ENCODE results near the gene TMEM217.
"Not testable (repeated sequence)": the region's sequence is repeated elsewhere in the genome, so short reads cannot be mapped to it uniquely, and the experiment has no call there.

Gene TMEM217

GRCh38 chr6:37218061-37218460 is 39.9 kb downstream of the TMEM217 start:
- DNase-seq (ENCODE audit: low read depth), result no peak

GRCh38 chr6:37212268-37212667 is 45.7 kb downstream of the TMEM217 start:
- no peak for DNase-seq (ENCODE audit: low read depth)

- DNase-seq (ENCODE audit: low read depth), result peak; percentile 62
Observed at GRCh38 chr6:37210313-37210968, 47.5 kb downstream of the TMEM217 start.

- no peak for DNase-seq (ENCODE audit: low read depth)
Observed at GRCh38 chr6:37209461-37210205, 48.3 kb downstream of the TMEM217 start.

- no peak for DNase-seq (ENCODE audit: low read depth)
Observed at GRCh38 chr6:37208793-37209192, 49.2 kb downstream of the TMEM217 start.

GRCh38 chr6:37207903-37208456 is 50.0 kb downstream of the TMEM217 start:
- DNase-seq (ENCODE audit: low read depth), result peak; percentile 85

GRCh38 chr6:37206622-37207021 is 51.3 kb downstream of the TMEM217 start:
- DNase-seq (ENCODE audit: low read depth), result no peak

- DNase-seq (ENCODE audit: low read depth), result no peak
Observed at GRCh38 chr6:37205997-37206340, 52.0 kb downstream of the TMEM217 start.

- DNase-seq (ENCODE audit: low read depth), result no peak
Observed at GRCh38 chr6:37205175-37205996, 52.6 kb downstream of the TMEM217 start.

- DNase-seq (ENCODE audit: low read depth), result no peak
Observed at GRCh38 chr6:37204014-37204751, 53.8 kb downstream of the TMEM217 start.

- no peak for DNase-seq (ENCODE audit: low read depth)
Observed at GRCh38 chr6:37202788-37203491, 55.0 kb downstream of the TMEM217 start.

- DNase-seq (ENCODE audit: low read depth), result no peak
Observed at GRCh38 chr6:37201726-37202125, 56.2 kb downstream of the TMEM217 start.

GRCh38 chr6:37200085-37200484 is 57.9 kb downstream of the TMEM217 start:
- DNase-seq (ENCODE audit: low read depth), result no peak

- DNase-seq (ENCODE audit: low read depth), result not testable (repeated sequence)
Observed at GRCh38 chr6:37196451-37196850, 61.5 kb downstream of the TMEM217 start.

GRCh38 chr6:37194886-37195285 is 63.1 kb downstream of the TMEM217 start:
- DNase-seq (ENCODE audit: low read depth), result not testable (repeated sequence)

GRCh38 chr6:37192666-37193065 is 65.3 kb downstream of the TMEM217 start:
- no peak for DNase-seq (ENCODE audit: low read depth)

GRCh38 chr6:37190159-37190535 is 67.8 kb downstream of the TMEM217 start:
- DNase-seq (ENCODE audit: low read depth), result no peak

GRCh38 chr6:37188962-37189510 is 68.9 kb downstream of the TMEM217 start:
- no peak for DNase-seq (ENCODE audit: low read depth)

GRCh38 chr6:37187321-37188022 is 70.5 kb downstream of the TMEM217 start:
- no peak for DNase-seq (ENCODE audit: low read depth)
